Measurements from ENCODE around the gene CDC27. TPM values are rescaled to one million over a fixed set of nuclear protein-coding genes. Genes with fewer than 3 reads are reported as not detected.
A peak's percentile ranks its signal among the peaks of the same experiment; 100 is the strongest.
"Not testable (repeated sequence)": the region's sequence is repeated elsewhere in the genome, so short reads cannot be mapped to it uniquely, and the experiment has no call there.

CDC27 gene
- total RNA-seq, 1 donor from 2014 or later: 95.4 TPM

- H3K4me3 Mint-ChIP-seq; intact Hi-C loops (cut with micrococcal nuclease): not testable (repeated sequence)
- peaks cover 19% of the 10 kb centered on the region for H3K36me3 Mint-ChIP-seq (ENCODE audit: low read depth)
Measured at GRCh38 chr17:47074361-47074760, 114.7 kb downstream of the CDC27 start.

GRCh38 chr17:47073629-47074028 lies 115.5 kb downstream of the CDC27 start:
- H3K27me3 Mint-ChIP-seq; DNase-seq; H3K9me3 Mint-ChIP-seq; H3K4me3 Mint-ChIP-seq; H3K27ac Mint-ChIP-seq; intact Hi-C loops (cut with micrococcal nuclease): not testable (repeated sequence)
- Mint-ChIP-seq H3K36me3 (ENCODE audit: low read depth) (peaks cover 19% of the 10 kb centered on the region), H3K4me1 (peaks cover 23% of the 10 kb centered on the region)

More at GRCh38 chr17:47074361-47074760, 114.7 kb downstream of the CDC27 start:
- peaks cover 21% of the 10 kb centered on the region for H3K4me1 Mint-ChIP-seq
- not testable (repeated sequence) for H3K9me3 Mint-ChIP-seq, H3K27ac Mint-ChIP-seq, DNase-seq, H3K27me3 Mint-ChIP-seq

DNA sequence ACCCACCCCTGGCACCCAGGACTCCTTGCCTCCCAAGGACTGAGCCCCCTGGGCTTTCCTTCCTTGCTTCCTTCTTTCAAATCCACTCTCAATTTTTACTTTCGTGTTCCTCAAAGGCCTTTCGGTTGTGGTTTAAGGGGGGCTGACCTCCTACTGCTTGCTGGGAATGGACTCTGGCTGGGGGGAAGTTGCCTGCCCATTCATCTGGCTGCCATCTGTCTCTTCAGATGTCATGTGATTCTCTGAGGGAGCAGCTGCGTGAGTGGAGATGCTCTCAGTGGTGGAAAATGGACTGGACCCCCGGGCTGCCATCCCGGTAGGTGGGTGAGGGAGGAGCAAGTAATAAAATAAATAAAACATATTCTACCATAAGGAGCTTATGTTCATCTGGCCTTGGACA lies 116.2 kb downstream of the CDC27 start:
- intact Hi-C loops (cut with micrococcal nuclease): no loop called here
- Mint-ChIP-seq H3K4me3 (no peak overlapping the region), H3K27ac (no peak overlapping the region), H3K36me3 (ENCODE audit: low read depth) (peaks cover 19% of the 10 kb centered on the region), H3K9me3 (peaks cover 4% of the 10 kb centered on the region), H3K27me3 (no peaks in the 10 kb centered on the region), H3K4me1 (peaks cover 21% of the 10 kb centered on the region)
- DNase-seq: no peak

GRCh38 chr17:47071171-47071570 lies 117.9 kb downstream of the CDC27 start:
- H3K4me3 Mint-ChIP-seq; H3K9me3 Mint-ChIP-seq; DNase-seq; intact Hi-C loops (cut with micrococcal nuclease); H3K27me3 Mint-ChIP-seq: not testable (repeated sequence)
- Mint-ChIP-seq H3K27ac (peak overlapping the region; percentile 42), H3K36me3 (ENCODE audit: low read depth) (peaks cover 22% of the 10 kb centered on the region), H3K4me1 (peaks cover 28% of the 10 kb centered on the region)

DNA sequence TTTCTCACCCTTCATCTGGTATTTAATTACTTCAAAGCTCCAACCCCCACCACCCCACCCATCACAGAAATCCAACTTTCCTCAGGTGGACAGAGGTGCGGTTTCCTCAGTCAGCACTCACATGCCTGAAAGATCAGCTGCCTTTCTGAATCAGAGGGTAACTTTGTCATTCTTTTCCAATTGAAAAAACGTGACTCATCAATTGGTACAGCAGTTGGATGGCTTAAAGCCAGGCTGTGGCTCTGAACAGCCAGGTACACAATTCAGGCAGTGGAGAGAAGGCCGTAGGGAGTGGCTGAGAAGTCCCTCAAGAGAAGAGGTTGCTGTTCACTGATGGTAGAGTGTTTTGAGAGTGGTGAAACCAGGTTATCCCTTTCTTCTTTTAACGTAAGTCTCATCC lies 118.8 kb downstream of the CDC27 start:
- H3K27me3 Mint-ChIP-seq; H3K9me3 Mint-ChIP-seq; intact Hi-C loops (cut with micrococcal nuclease); H3K27ac Mint-ChIP-seq; H3K4me3 Mint-ChIP-seq: not testable (repeated sequence)
- peaks cover 23% of the 10 kb centered on the region for H3K36me3 Mint-ChIP-seq (ENCODE audit: low read depth)
- H3K4me1 Mint-ChIP-seq: peaks cover 31% of the 10 kb centered on the region
- DNase-seq: peak; percentile 46

Other genes with a start within 250 kb of the CDC27 start
- not detected in 2 replicates for gene RPRML, start 210.0 kb downstream of the CDC27 start, total RNA-seq
- not detected in 2 replicates for gene MYL4, start 20.1 kb upstream of the CDC27 start, total RNA-seq
- not detected in 2 replicates for gene ITGB3, start 64.5 kb upstream of the CDC27 start, total RNA-seq
- gene EFCAB13, start 134.7 kb upstream of the CDC27 start, total RNA-seq: 1.1 and 1.9 TPM in 2 replicates